NCI-H1105 treated with DMSO at 0.1 percent for 48 hours (cell line): ENCODE data around the gene TRPV2.
"Not testable (repeated sequence)": the region's sequence is repeated elsewhere in the genome, so short reads cannot be mapped to it uniquely, and the experiment has no call there.

ENCODE experiments used
- DNase-seq: peaks from one replicate; lab custom pipeline; 2025; lab: John Stamatoyannopoulos, UW

TRPV2 gene

DNA sequence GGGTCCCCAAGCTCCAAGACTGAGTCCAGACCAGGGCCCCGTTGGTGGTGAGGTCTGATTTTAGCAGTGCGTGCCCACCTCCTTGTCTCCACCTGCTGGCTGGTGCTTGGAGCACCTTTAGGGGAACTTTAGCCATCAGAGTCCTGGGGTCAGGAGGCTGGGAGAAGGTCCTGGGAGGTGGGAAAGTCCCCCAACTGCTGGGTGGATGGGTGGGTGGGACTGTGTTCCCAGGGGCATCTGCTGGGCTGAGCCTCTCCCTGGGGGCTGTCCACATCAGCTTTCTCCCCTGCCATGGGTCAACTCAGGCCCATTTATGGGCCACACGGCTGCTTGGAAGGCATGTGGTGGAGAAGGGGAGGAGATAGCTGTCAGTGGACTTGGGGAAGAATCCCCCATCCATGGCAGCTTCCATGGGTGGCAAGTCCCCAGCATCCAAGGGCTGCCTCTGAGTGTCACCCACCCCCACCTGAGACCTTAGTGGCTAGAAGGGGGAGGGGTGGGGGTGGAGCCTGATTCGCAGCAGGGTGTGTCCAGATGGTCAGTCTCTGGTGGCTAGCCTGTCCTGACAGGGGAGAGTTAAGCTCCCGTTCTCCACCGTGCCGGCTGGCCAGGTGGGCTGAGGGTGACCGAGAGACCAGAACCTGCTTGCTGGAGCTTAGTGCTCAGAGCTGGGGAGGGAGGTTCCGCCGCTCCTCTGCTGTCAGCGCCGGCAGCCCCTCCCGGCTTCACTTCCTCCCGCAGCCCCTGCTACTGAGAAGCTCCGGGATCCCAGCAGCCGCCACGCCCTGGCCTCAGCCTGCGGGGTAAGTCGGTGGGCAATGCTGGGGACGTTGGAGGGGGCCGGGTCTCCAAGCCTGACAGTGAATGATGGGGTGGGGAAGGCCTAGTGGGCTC, at the start of gene TRPV2:
TRPV2 (plus strand) TSS at position 541 of the 894 bp plus-strand sequence. CDS start 2,098 bp downstream, outside the sequence.
- no peak for DNase-seq

DNA sequence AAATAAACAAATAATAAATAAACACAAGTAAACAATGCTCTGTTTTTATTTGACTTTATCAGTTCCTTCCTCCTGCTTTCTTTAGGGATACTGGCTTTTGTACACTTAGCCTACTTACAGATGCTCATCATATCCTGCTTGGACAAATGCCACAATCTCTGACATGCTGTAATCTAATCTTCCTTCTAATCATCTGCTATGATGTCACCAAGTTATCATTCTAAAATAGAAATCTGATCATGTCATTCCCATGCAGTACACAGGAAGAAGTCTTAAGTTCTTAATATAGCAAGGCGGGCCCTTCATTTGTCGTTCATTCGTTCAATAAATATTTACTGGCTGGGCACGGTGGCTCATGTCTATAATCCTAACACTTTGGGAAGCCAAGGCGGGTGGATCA, 43.6 kb upstream of the TRPV2 start:
- no peak for DNase-seq

GRCh38 chr17:16374146-16374938, 41.0 kb upstream of the TRPV2 start:
- no peak for DNase-seq

- no peak for DNase-seq
Observed at GRCh38 chr17:16377941-16378341, 37.4 kb upstream of the TRPV2 start.

GRCh38 chr17:16378636-16379282, 36.6 kb upstream of the TRPV2 start:
- no peak for DNase-seq

GRCh38 chr17:16379654-16380053, 35.7 kb upstream of the TRPV2 start:
- no peak for DNase-seq

GRCh38 chr17:16380640-16381495, 34.5 kb upstream of the TRPV2 start, which contains the start of gene UBB:
TSS of gene UBB (plus strand) at chr17:16381091. CDS start at chr17:16381908, 817 bp downstream.
- DNase-seq, result peak; percentile 98

DNA sequence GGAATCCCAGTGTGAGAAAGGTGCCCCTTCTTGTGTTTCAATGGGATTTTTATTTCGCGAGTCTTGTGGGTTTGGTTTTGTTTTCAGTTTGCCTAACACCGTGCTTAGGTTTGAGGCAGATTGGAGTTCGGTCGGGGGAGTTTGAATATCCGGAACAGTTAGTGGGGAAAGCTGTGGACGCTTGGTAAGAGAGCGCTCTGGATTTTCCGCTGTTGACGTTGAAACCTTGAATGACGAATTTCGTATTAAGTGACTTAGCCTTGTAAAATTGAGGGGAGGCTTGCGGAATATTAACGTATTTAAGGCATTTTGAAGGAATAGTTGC, 33.9 kb upstream of the TRPV2 start:
- no peak for DNase-seq

DNA sequence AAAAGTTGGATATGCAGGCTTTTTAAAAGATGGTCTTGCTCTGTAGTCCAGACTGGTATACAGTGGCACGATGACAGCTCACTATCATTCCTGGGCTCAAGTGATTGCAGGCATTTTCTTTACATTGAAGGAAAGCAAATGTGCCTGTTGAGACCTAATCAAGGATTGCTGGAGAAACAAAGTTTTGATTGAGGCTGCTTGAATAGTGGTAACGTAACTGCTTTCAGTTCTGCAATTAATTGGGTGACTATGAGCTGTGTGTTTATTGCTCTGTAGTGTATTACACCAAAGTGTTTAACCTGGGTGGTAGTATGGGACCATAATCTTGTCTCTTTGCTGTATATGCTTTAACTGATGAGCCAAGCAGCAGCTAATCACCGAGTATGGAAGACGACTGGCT, 32.2 kb upstream of the TRPV2 start:
- no peak for DNase-seq

DNA sequence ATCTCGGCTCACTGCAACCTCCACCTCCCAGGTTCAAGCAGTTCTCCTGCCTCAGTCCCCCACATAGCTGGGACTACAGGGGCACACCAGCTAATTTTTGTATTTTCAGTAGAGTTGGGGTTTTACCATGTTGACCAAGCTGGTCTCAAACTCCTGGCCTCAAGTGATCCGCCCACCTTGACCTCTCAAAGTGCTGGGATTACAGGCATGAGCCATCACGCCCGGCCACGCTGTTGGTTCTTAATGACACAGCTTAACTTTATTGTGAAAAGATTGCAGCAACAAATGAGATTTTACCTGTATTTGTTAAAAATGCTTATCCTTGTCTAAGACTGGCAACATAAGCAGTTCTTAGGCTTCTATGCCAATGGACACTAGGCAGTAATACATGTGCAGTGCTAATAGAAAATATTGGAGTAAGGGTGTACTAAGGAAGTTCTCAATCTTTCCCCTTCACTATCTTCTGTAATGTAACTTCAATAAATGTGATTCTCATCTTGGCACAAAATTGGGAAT, 31.5 kb upstream of the TRPV2 start:
- no peak for DNase-seq

GRCh38 chr17:16384557-16384956, 30.8 kb upstream of the TRPV2 start:
- no peak for DNase-seq

- DNase-seq, result not testable (repeated sequence)
Observed at GRCh38 chr17:16386126-16386507, 29.3 kb upstream of the TRPV2 start.

DNA sequence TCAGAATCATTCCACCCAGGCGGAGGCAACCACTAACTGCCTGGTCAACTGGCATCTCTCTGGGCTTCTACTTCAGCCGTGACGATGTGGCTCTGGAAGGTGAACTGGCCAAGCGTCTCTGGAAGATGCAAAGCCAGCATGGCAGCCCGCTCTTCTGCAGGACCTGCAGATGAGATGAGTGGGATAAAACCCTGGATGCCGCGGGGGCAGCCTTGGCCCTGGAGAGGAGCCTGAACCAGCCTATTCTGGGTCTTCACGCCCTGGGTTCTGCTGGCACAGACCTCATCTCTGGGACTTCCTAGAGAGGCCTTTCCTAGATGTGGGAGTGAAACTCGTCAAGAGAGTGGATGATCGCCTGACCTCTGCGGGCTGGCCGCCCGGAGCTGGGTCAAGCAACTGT, 23.9 kb upstream of the TRPV2 start:
- DNase-seq, result no peak

DNA sequence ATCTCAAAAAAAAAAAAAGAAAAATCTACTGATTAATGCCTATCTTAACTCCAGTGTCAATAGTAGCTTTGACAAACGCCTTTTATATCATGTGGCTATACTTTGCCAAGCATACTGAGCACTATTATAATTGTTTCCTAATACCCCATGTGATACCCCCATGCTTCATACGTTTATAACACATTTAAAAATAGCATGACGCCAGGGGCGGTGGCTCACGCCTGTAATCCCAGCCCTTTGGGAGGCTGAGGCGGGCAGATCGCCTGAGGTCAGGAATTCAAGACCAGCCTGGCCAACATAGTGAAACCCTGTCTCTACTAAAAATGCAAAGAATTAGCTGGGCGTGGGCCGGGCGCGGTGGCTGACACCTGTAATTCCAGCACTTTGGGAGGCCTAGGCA, 22.9 kb upstream of the TRPV2 start:
- not testable (repeated sequence) for DNase-seq

DNA sequence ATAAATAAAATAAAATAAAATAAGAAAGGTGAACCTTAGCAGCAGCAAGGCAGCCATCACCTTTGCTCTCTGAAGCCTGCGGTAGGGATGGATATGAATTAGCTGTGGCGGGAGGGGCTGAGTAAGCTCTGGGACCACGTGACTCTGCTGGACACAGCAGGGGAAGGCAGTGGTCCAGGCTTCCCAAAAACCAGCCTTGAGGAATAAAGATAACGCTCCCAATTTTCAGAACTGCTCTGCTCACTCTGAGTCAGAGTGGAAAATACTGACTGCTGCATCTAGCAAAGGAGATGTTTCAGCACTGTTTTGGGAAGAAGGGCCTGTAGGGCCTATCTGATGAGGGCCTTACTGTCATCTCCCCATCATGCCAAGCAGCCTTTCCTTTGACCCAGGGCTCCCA, 19.5 kb upstream of the TRPV2 start:
- DNase-seq, result not testable (repeated sequence)

DNA sequence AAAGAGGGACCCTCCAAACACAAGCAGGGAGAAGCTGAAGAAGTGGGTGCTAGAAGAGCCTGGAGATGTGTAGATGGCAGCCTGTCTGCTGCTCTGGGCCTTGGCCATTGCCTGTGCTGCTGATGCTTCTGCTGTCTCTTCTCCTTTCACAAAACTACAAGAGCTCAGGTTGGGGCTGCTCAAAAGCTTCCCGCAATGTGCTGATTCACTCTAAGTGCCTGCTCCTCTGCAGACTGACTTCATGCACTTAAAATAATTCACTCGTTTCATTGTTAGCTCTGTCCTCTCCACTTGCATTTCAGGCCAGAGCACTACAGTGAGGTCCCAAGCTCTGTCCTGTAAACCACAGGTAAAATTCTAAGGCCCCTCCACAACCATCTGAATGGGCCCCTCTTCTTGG, 18.7 kb upstream of the TRPV2 start:
- DNase-seq, result not testable (repeated sequence)

DNA sequence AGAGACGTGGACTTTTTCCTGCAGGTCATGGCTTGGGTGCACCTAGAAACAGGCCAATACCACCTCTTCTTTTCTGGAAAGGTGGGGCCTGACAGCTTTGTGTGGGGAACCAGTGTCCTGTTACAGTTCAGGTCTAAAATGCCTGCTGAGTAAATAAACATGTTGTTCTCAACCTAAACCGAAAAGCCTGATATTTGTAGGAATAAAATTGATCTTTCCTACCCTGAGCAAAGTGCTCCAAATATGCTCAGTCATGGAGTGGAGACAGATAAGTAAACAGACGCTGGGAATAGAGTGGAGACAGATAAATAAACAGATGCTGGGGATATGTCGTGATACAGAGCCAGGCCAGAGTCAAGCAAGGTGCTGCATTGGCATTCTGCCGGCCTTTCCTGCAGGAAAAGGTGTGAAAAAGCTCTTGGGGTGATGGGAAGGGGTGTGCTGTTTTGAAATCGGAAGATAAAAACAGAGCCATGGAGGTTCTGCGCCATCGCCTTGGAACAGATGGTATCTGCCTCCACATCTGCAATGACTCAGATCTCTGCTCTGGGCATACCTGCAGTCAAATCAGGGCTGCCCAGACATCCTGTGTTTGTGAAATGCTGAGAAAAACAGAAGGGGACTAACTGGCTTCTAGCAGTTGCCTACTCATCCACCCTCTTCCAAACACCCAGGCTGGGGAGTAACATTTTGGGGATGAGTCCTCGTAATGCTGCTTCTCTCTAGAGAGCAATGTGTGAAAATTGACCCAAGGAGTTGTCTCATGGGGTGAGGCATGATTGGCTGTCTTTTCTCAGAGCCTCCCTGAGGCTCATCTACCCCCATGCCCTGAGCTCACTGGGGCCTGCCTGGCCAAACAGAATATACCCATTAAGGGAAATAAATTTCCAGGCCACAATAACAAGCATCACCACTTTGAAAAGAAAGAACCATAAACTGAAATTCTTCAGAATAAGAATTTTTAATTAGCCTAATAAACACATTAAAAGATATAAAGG, 16.8 kb upstream of the TRPV2 start:
- DNase-seq, result no peak

DNA sequence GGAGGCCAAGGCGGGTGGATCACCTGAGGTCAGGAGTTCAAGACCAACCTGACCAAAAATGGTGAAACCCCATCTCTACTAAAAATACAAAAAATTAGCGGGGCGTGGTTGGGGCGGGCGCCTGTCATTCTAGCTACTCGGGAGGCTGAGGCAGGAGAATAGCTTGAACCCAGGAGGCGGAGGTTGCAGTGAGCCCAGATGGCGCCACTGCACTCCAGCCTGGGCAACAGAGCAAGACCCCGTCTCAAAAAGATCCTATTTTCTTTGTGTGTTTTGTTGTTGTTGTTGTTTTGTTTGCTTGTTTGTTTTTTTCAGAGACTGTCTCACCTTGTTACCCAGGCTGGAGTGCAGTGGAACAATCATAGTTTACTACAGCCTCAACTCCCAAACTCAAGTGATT, 11.5 kb upstream of the TRPV2 start:
- not testable (repeated sequence) for DNase-seq

- DNase-seq, result no peak
Observed at GRCh38 chr17:16406742-16407674, 8.4 kb upstream of the TRPV2 start.
